Esophagus (tissue), 2 donors: Measurements from ENCODE around the gene HSPD1. TPM values are rescaled to one million over a fixed set of nuclear protein-coding genes. Genes with fewer than 3 reads are reported as not detected.

Source experiments
- H3K27ac ChIP-seq, 2 donors: one replicate each; pipeline ENCODE4 v1.5.1; 2013; ENCODE audit warnings: low read depth in 2 of 2, mild to moderate bottlenecking in 2 of 2, inconsistent platforms in 1 of 2, low read length in 1 of 2, moderate library complexity in 1 of 2
- H3K27me3 ChIP-seq, 2 donors: one replicate each; pipeline ENCODE4 v1.6.1; 2013; ENCODE audit warnings: low read length in 2 of 2, control low read depth in 1 of 2, mild to moderate bottlenecking in 1 of 2; ENCODE audit not compliant: insufficient read depth in 2 of 2, control insufficient read depth in 1 of 2
- H3K36me3 ChIP-seq, 2 donors: one replicate each; pipeline ENCODE4 v1.6.1; 2013; ENCODE audit warnings: low read length in 1 of 2; ENCODE audit not compliant: control insufficient read depth in 2 of 2, insufficient read depth in 2 of 2
- H3K4me1 ChIP-seq, 2 donors: one replicate each; pipeline ENCODE4 v1.6.1; 2013; ENCODE audit warnings: low read length in 1 of 2; ENCODE audit not compliant: control insufficient read depth in 2 of 2, insufficient read depth in 2 of 2
- H3K4me3 ChIP-seq, 2 donors: one replicate each; pipeline ENCODE4 v1.5.1; 2013; ENCODE audit warnings: low read length in 2 of 2, mild to moderate bottlenecking in 2 of 2, low read depth in 1 of 2, moderate library complexity in 1 of 2
- H3K9me3 ChIP-seq, 2 donors: one replicate each; pipeline ENCODE4 v1.6.1; 2013; ENCODE audit warnings: mild to moderate bottlenecking in 2 of 2, low read depth in 1 of 2, low read length in 1 of 2, moderate library complexity in 1 of 2; ENCODE audit not compliant: control insufficient read depth in 2 of 2, insufficient read depth in 1 of 2
- WGBS, 2 donors: extraction: QIAGEN DNeasy Blood & Tissue Kit; methylation state at CpG; one replicate each; pipeline ENCODE4 v1.1.7; 2013; 5-methylcytosine and 5-hydroxymethylcytosine counted together
- polyA plus RNA-seq, 2 donors: library from polyadenylated mRNA; stranded (reverse); fragments of 200-250 nt; gene quantifications; one replicate each; pipeline ENCODE4 v1.2.3, GENCODE V29; 2013
- donor health status: healthy with polysubstance abuse.
- donor health status: Bipolar disorder and iron deficiency.

HSPD1 gene
- 100 to 1,000 TPM in 1 of 2 donors, 10 to 100 TPM in 1; 75.0 to 120 TPM for polyA plus RNA-seq

GRCh38 chr2:197499594-197500502 is at the start of gene HSPD1, which contains the start of gene HSPE1:
Gene HSPD1 (minus strand): TSS chr2:197499840. CDS start chr2:197498848, 992 bp downstream.
Gene HSPE1 (plus strand): TSS chr2:197500379. CDS start chr2:197500437, 58 bp downstream.
- H3K36me3 ChIP-seq = peaks cover 6 to 9% of the 10 kb centered on the region in 2 donors

DNA sequence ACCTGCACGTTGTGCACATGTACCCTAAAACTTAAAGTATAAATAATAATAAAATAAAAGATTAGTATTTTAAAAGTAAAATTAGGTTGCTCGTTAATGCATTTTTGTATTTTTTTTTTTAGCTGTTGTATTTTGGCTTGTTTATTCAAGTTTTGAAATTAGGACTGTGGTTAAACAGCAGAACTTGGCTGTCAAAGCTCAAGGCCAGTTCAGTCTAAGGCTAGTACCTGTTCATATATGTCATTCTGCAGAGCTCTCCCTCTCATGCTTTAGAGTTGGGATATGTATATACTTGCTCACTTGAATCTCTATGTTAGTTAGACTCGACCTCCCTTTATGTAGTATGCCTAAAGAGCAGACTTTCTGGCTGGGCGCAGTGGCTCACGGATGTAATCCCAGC is 48.9 kb upstream of the HSPD1 start:
- Histone ChIP-seq H3K36me3 (peaks cover 0 to 6% of the 10 kb centered on the region in 2 donors), H3K4me3 (no peak overlapping the region), H3K27ac (no peak overlapping the region), H3K27me3 (no peaks in the 10 kb centered on the region), H3K9me3 (no peaks in the 10 kb centered on the region), H3K4me1 (no peaks in the 10 kb centered on the region)
- whole genome bisulfite sequencing, 2 donors = 92% methylated on average over 5 of the region's 5 CpGs

More at GRCh38 chr2:197499594-197500502, at the start of gene HSPD1, which contains the start of gene HSPE1:
- WGBS, 2 donors = 0 to 1% methylated on average over 87 to 104 of the region's 104 CpGs
- Histone ChIP-seq H3K4me3 (peak within 1 kb of the TSS; percentile 76 to 95), H3K27me3 (no peaks in the 10 kb centered on the region), H3K9me3 (no peaks in the 10 kb centered on the region), H3K27ac (peak within 1 kb of the TSS; percentile 94 to 98), H3K4me1 (no peaks in the 10 kb centered on the region)

- peaks cover 0 to 6% of the 10 kb centered on the region in 2 donors for H3K36me3 ChIP-seq
- no peak overlapping the region for H3K27ac ChIP-seq
- H3K4me3 ChIP-seq = no peak overlapping the region
- 86 to 88% methylated on average over 5 of the region's 5 CpGs for WGBS, 2 donors
- no peaks in the 10 kb centered on the region for H3K9me3 ChIP-seq
- no peaks in the 10 kb centered on the region for H3K27me3 ChIP-seq
- H3K4me1 ChIP-seq = no peaks in the 10 kb centered on the region
These were observed 47.7 kb upstream of the HSPD1 start for GRCh38 chr2:197547163-197547900.

- Histone ChIP-seq H3K9me3 (no peaks in the 10 kb centered on the region), H3K27ac (no peak overlapping the region), H3K27me3 (no peaks in the 10 kb centered on the region), H3K36me3 (peaks cover 0 to 2% of the 10 kb centered on the region in 2 donors), H3K4me1 (no peaks in the 10 kb centered on the region), H3K4me3 (no peak overlapping the region)
- 92 to 97% methylated on average over 3 of the region's 3 CpGs for WGBS, 2 donors
These were observed 43.6 kb upstream of the HSPD1 start for GRCh38 chr2:197543206-197543605.

GRCh38 chr2:197539734-197540133 is 40.1 kb upstream of the HSPD1 start:
- Histone ChIP-seq H3K27ac (no peak overlapping the region), H3K4me3 (no peak overlapping the region), H3K4me1 (no peaks in the 10 kb centered on the region), H3K36me3 (peaks cover 0 to 2% of the 10 kb centered on the region in 2 donors), H3K9me3 (no peaks in the 10 kb centered on the region), H3K27me3 (no peaks in the 10 kb centered on the region)
- 63 to 72% methylated on average over 1 of the region's 1 CpG for WGBS, 2 donors

DNA sequence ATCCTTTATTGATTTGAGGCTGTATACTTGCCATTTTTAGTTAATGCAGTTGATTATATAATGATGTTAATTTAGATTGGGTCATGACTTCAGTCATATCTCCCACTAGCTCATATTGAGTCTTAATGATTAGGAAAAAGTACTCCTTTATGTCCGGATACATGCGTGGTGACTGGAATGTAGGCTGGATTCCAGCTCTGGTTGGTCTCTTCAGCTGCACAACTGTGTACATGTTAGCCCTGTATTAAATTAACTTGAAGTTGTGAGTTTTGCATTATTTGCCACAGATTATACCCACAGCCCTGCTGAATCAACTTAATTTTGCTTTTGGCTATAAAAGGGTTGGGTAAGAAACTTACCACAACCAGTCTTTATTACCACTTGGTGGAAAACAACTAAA is 38.8 kb upstream of the HSPD1 start:
- 45 to 47% methylated on average over 2 of the region's 2 CpGs for WGBS, 2 donors
- Histone ChIP-seq H3K4me3 (no peak overlapping the region), H3K4me1 (no peaks in the 10 kb centered on the region), H3K36me3 (peaks cover 0 to 2% of the 10 kb centered on the region in 2 donors), H3K27ac (no peak overlapping the region), H3K9me3 (no peaks in the 10 kb centered on the region), H3K27me3 (no peaks in the 10 kb centered on the region)

- WGBS, 2 donors = 19 to 33% methylated on average over 2 of the region's 2 CpGs
- H3K27ac ChIP-seq = no peak overlapping the region
- H3K4me3 ChIP-seq = peak overlapping the region in 1 of 2 donors; percentile 100
These were observed 17.5 kb upstream of the HSPD1 start for GRCh38 chr2:197517150-197517549.

GRCh38 chr2:197516393-197516761 is 16.7 kb upstream of the HSPD1 start:
- Histone ChIP-seq H3K9me3 (no peaks in the 10 kb centered on the region), H3K4me1 (no peaks in the 10 kb centered on the region), H3K36me3 (no peaks in the 10 kb centered on the region), H3K27me3 (no peaks in the 10 kb centered on the region), H3K27ac (peak overlapping the region; percentile 94 to 97), H3K4me3 (peak overlapping the region; percentile 96 to 100)
- whole genome bisulfite sequencing, 2 donors = 0% methylated on average over 16 to 17 of the region's 17 CpGs

More at GRCh38 chr2:197517150-197517549, 17.5 kb upstream of the HSPD1 start:
- Histone ChIP-seq H3K27me3 (no peaks in the 10 kb centered on the region), H3K36me3 (no peaks in the 10 kb centered on the region), H3K4me1 (no peaks in the 10 kb centered on the region), H3K9me3 (no peaks in the 10 kb centered on the region)

- H3K36me3 ChIP-seq = no peaks in the 10 kb centered on the region
- H3K27ac ChIP-seq = peak within 1 kb of the TSS; percentile 94 to 97
- no peaks in the 10 kb centered on the region for H3K27me3 ChIP-seq
- peak within 1 kb of the TSS; percentile 96 to 100 for H3K4me3 ChIP-seq
- H3K4me1 ChIP-seq = no peaks in the 10 kb centered on the region
- WGBS, 2 donors = 0% methylated on average over 66 of the region's 66 CpGs
- H3K9me3 ChIP-seq = no peaks in the 10 kb centered on the region
These were observed 16.2 kb upstream of the HSPD1 start, which contains the start of gene MOB4 for GRCh38 chr2:197515739-197516392. Gene MOB4 (plus strand): TSS chr2:197516066. CDS start chr2:197516087, 21 bp downstream.
